ENCODE results near the gene TBC1D14. TPM values are rescaled to one million over a fixed set of nuclear protein-coding genes. Genes with fewer than 3 reads are reported as not detected.

The TBC1D14 gene
- total and polyA plus RNA-seq, 9 of the 15 experiments (the other 6 are each of a cell fraction or from before 2014, with no cell fraction given) = 2.1 to 59.6 (median 44.8) TPM

GRCh38 chr4:7068279-7068842 lies 158.7 kb downstream of the TBC1D14 start (continued):
- TF ChIP-seq EP400 (IDR thresholded peaks at IDR 0.05) = no peak
- 0 out of 2 replicates have a peak, but pooled peaks have one; percentile 29 for TF ChIP-seq NR3C1 (CRISPR knock-in tag; IDR thresholded peaks at IDR 0.05)
- TF ChIP-seq SREBF1 (IDR thresholded peaks at IDR 0.05; ENCODE audit: borderline replicate concordance, low read depth, low read length) = no peak
- no peak for TF ChIP-seq ATF4 (CRISPR knock-in tag; IDR thresholded peaks at IDR 0.05)
- TF ChIP-seq ZNF609 (CRISPR knock-in tag; IDR thresholded peaks at IDR 0.05; ENCODE audit: borderline replicate concordance) = no peak
- no peak for TF ChIP-seq SNAPC5 (CRISPR knock-in tag; IDR thresholded peaks at IDR 0.05)
- TF ChIP-seq ZNF639 (CRISPR knock-in tag; conservative IDR thresholded peaks at IDR 0.05 in 1 of 2, IDR thresholded peaks at IDR 0.05 in 1 of 2) = 0 out of 4 replicates have a peak, but pooled peaks of 1 of the 2 experiments have one; percentile 11
- no peak for TF ChIP-seq NELFE (IDR thresholded peaks at IDR 0.05; ENCODE audit: insufficient read depth, insufficient read length)
- no peak for TF ChIP-seq EZH2 (IDR thresholded peaks at IDR 0.05; ENCODE audit: borderline replicate concordance, low read depth, low read length)
- no peak for TF ChIP-seq ZBTB9 (CRISPR knock-in tag; IDR thresholded peaks at IDR 0.05)
- TF ChIP-seq PHB (CRISPR knock-in tag; IDR thresholded peaks at IDR 0.05) = 0 out of 2 replicates have a peak, but pooled peaks have one; percentile 65
- no peak for TF ChIP-seq XRCC5 (IDR thresholded peaks at IDR 0.05; ENCODE audit: low read depth, low read length)
- TF ChIP-seq BHLHE40 (IDR thresholded peaks at IDR 0.05; ENCODE audit: low read length) = no peak
- no peak for TF ChIP-seq NFYB (IDR thresholded peaks at IDR 0.05; ENCODE audit: extremely low read depth, insufficient read length)
- no peak for TF ChIP-seq SMAD3 (CRISPR knock-in tag; conservative IDR thresholded peaks at IDR 0.05)
- peak in 1 of 2 experiments; percentile 4; a peak in 1 of 4 replicates for TF ChIP-seq MNT (conservative IDR thresholded peaks at IDR 0.05)

Measured in K562 (cell line).